GM13977 (cell line): ENCODE measurements around the gene ACER1.
"Not testable (repeated sequence)": the region's sequence is repeated elsewhere in the genome, so short reads cannot be mapped to it uniquely, and the experiment has no call there.

Experiments used
- DNase-seq: peaks from one replicate; pipeline ENCODE4 v3.0.0; 2012; ENCODE audit warnings: low spot score
- CTCF ChIP-seq: IDR thresholded peaks from 2 replicates; pipeline ENCODE4 v1.5.1; 2012; ENCODE audit warnings: mild to moderate bottlenecking, control low read depth; ENCODE audit not compliant: insufficient read depth; ENCODE audit errors: extremely low read depth, missing control alignments
- in situ Hi-C: fragments of 300-500 bp; cut with MboI; formaldehyde crosslinking; loops from one replicate; pipeline ENCODE4 v1.12.0; 2022; ENCODE audit warnings: low sequenced_read_pairs, low pct_unique_long_range_greater_than_20kb, mixed read lengths, inconsistent platforms; ENCODE audit not compliant: unreplicated experiment

Gene ACER1

GRCh38 chr19:6322284-6322683 is 11.1 kb downstream of the ACER1 start:
- DNase-seq, result no peak
- no peak for TF ChIP-seq CTCF
- in situ Hi-C loops, result no loop called here

- DNase-seq, result no peak
- in situ Hi-C loops, result no loop called here
- no peak for TF ChIP-seq CTCF
Measured at GRCh38 chr19:6319376-6319775, 14.0 kb downstream of the ACER1 start.

- in situ Hi-C loops, result no loop called here
- no peak for DNase-seq
- no peak for TF ChIP-seq CTCF
Measured at GRCh38 chr19:6318772-6319171, 14.6 kb downstream of the ACER1 start.

- DNase-seq, in situ Hi-C loops: not testable (repeated sequence)
Measured at GRCh38 chr19:6315646-6316045, 17.8 kb downstream of the ACER1 start.

GRCh38 chr19:6313398-6313969 is 19.9 kb downstream of the ACER1 start:
- DNase-seq, result no peak
- TF ChIP-seq CTCF, result no peak
- in situ Hi-C loops, result no loop called here

GRCh38 chr19:6312018-6312417 is 21.4 kb downstream of the ACER1 start:
- no peak for TF ChIP-seq CTCF
- in situ Hi-C loops, result no loop called here
- no peak for DNase-seq

GRCh38 chr19:6298413-6298812 is 35.0 kb downstream of the ACER1 start:
- no peak for DNase-seq
- no peak for TF ChIP-seq CTCF
- in situ Hi-C loops, result no loop called here
